ENCODE measurements around the gene SNX33. TPM values are rescaled to one million over a fixed set of nuclear protein-coding genes. Genes with fewer than 3 reads are reported as not detected.

Gene SNX33
- total RNA-seq, 4 donors from 2014 or later: 19.9 to 43.8 (median 32.5) TPM

Other genes starting within 250 kb of the SNX33 start
- 10 to 100 TPM; 26.6 to 46.4 (median 35.3) TPM for gene SIN3A, start 196.2 kb upstream of the SNX33 start, total RNA-seq
- 10 to 100 TPM; 12.4 to 18.9 (median 16.1) TPM for gene PTPN9, start 68.6 kb upstream of the SNX33 start, total RNA-seq
- 10 to 100 TPM; 17.6 to 23.2 (median 18.7) TPM for gene SNUPN, start 22.2 kb upstream of the SNX33 start, total RNA-seq
- 100 to 1,000 TPM; 162 to 194 (median 170) TPM for gene IMP3, start 7.7 kb upstream of the SNX33 start, total RNA-seq
- 100 to 1,000 TPM in 1 of 4 donors, 10 to 100 TPM in 3; 29.9 to 144 (median 49.7) TPM for gene CSPG4, start 64.9 kb downstream of the SNX33 start, total RNA-seq
- gene UBE2Q2, start 195.5 kb downstream of the SNX33 start, total RNA-seq: 10 to 100 TPM; 27.8 to 54.1 (median 47.2) TPM